Mesenteric fat pad (tissue), 1 donor: ENCODE measurements around the gene TNS3. TPM values are rescaled to one million over a fixed set of nuclear protein-coding genes. Genes with fewer than 3 reads are reported as not detected.
A peak's percentile ranks its signal among the peaks of the same experiment; 100 is the strongest.
"Not testable (repeated sequence)": the region's sequence is repeated elsewhere in the genome, so short reads cannot be mapped to it uniquely, and the experiment has no call there.

Experiments used
- DNase-seq: peaks from one replicate; pipeline ENCODE4 v3.0.0-alpha.2; 2020; ENCODE audit warnings: low spot score
- total RNA-seq: library from RNA; stranded (reverse); fragmentation: NEBNext Ultra II Directional; extraction: Animal tissue kit (Norgen Biotek cat#: 25700); gene quantifications from one replicate; pipeline ENCODE4 v1.2.1, GENCODE V29; 2021
- donor health status: DM: yes; HTN: yes; CAD: no.

TNS3 gene
- total RNA-seq, 1 donor from 2014 or later = 152 TPM

DNA sequence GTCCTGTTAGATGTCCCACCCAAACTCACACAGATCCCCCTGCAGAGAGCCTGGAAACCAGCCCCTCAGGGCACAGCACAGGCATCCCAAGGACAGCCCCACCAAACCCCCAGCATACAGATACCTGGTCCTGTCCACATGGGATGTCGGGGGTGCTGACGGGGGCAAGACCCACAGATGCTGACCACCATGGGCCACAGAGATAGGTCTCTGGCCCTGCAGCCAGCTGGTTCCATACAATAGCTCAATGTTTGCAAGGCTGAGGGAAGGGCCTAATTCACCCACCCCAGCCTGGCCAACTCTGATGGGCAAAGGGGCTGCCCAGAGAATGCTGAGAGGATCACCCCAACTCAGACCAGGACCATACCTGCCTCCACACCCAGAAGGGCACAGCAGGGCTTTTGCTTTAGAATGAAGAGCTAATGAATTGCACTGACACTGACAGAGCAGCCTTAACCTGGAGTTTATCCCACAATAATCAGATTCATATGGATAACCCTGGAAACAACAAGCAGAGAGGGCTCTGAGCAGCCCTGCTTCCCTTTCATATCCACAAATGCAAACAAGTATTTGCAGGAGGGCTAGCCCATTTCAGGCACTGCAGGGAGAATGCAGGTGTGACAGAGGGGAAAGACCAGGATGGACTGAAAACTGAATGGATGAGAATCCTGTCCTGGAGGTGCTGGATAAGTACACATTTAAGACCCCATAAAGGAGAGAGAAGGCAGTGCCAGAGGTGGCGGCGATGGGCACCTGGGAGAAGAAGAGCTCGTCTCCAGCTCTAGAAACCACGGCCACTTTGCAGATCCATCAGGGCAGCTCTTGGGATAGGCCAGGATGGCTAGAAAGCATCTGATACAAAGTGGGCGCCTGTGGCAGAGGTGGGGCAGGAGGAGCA, 126.7 kb downstream of the TNS3 start:
- DNase-seq = peak; percentile 67

DNA sequence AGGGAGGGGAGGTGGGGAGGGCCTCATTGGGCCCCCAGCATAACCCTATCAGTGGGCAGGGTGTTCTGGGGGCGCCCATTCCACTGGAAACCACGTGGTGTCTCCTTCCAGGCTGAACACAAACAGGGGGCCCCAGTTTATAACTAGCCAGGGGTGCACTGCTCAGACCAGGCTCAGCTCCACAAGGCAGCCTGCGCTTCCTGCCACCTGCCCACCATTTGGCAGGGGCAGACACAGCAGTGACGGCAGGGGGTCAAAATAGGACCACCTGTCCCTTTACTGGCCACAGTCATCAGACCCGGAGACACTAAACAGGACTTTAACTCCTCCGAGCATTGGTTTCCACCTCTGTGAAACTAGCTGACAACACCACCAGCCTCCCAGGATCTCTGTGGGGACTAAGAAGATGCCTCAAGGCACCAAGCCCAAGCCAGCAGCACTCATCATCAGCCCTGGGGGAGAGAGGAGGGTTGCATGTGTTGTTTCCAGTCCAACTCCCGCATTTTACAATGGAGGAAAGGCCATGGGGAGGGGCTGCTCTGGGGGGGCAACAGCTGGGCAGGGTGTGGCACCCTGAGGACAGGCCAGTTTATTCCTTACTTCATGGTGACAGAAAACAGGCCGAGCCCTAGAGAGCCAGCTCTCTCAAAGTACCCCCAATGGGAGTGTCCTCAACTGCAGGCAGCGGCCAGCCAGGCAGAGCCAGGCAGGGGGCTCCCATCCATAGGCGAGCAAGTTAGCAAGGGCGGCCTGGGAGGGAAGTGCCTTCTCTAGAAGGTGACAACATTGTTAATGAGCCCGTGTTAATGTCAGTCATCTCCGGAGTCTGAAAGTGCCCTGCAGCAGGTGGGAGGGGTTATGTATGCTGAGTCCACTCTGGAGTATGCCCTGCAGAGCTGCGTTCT, 127.6 kb downstream of the TNS3 start:
- DNase-seq = peak; percentile 88

DNA sequence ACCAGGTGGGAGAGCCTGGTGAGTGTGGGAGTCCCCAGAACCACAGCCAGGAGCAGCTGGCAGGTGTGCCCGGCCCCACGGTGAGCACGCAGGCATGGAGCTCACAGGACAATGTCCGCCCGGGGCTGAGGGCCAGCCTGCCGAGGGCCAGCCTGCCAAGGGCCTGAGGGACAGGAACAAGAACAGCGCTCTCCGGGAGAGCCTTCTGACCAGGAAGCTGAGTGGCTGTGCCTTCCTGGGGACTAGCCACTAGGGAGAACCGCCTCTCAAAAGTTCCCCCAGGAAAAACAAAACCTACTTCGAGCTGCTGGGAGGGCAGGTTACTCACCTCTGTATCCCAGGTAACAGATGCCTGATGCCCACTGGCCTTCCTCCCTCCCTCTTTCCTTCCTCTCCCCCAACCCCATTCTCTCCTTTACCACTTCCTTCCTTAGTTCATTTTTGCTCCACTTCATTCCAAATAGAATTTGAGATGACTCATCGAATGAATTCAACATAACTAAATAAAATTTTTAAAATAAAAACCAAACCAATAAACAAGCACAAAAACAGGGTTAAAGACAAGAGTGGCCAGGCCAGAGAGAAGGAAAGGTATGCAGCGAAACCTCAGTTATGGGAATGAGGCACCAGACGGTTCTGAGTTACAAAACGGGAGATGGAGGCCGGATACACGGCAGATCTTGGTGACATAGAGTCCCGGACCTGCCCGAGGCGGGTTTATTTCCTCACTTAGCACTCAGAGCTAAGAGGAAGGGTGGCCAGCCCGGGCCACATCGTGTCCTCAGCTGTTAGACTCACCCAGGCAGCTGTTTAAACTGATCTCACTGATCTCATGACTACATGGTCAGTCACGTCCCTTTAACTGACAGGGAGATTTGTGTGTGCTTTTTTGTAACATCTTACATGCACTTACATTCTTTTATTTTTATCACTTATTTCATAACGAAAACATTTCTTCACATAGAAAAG, 128.5 kb downstream of the TNS3 start:
- DNase-seq = peak; percentile 90

DNA sequence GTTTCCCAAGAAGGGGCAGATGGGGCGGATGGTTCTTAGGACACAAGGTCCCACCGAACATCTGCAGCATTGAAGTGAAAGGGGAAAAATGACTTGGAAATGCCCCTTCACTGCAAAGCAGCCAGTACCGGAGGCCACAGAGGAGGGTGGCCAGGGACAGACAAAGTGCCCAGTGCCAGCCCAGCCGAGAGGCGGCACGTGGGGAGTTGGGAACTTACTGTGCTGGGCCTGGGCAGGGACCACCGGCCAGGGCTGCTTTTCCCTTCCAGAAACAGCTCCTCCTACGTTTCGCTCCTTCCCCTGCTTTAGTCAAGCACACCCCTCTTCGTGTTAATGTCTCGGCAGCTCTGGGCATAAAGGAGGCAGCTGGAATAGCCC, 129.2 kb downstream of the TNS3 start:
- DNase-seq = no peak

DNA sequence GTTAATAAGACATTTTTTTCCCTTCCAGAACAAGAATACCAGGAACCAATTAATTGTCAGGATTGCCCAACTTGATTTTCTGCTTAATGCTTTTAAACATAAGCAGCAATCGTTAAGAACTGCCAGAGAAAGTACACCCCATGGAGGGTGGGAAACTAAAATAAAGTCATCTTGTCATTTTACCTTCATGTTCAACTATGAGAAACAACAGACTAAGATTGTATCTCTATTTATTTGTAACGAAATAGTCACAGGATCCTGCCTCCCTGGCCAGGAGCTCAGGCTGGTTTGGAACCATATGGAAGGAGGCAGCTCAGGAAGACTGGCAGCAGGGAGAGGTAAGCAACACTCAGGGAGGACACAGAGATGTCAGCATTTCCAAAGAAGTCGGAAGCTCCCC, 129.6 kb downstream of the TNS3 start:
- DNase-seq = no peak

DNA sequence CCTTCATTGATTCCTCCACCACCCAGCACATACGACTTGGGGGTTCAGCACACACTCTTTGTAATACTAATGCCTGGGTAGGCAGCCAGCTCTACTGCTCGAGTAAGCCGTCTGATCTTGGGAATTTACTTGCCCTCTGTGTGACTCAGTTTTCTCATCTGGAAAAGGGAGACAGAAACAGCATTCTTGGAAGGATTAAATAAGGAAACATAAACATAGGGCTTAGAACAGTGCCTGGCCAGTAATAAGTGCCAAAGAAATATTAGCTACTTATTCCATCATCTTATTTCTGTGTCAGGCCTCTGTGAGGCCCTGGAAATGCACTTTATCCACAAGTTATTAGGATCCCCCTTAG, 130.1 kb downstream of the TNS3 start:
- DNase-seq = no peak

DNA sequence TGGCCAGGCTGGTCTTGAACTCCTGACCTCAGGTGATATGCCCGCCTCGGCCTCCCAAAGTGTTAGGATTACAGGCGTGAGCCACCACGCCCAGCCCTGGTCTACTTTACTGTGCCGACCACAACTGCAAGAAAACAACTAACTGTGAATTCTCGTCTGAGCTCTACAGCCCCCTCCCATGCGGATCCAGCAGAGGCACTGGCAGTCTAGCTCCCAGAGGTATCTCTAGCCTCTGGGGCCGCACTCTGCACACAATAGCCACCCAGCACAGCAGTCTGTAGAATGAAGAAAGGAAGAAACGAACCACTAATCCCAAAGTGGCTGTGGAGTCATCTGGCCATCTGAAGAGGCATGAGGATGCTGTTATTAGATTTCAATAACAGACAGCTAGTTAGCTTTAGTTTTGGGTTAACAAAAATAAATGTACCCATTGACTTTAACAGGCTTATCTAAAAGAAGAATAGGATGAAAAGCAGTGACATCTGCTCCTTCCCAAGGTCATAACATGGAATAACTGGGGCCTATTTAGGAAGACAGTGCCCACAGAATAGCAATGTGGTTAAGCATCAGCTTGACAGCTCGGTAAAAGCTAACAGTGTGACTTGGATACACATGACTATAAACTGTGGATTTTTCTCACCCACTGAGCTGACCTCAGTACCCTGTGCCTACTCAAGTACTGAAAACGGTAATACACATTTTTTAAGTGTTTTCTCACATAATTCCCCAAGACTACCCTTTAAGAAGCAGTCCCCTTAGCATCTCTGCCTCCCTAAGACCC, 131.9 kb downstream of the TNS3 start:
- no peak for DNase-seq

GRCh38 chr7:47448971-47449370, 132.9 kb downstream of the TNS3 start:
- no peak for DNase-seq

- DNase-seq = no peak
These were observed 134.1 kb downstream of the TNS3 start for GRCh38 chr7:47447621-47448349.

DNA sequence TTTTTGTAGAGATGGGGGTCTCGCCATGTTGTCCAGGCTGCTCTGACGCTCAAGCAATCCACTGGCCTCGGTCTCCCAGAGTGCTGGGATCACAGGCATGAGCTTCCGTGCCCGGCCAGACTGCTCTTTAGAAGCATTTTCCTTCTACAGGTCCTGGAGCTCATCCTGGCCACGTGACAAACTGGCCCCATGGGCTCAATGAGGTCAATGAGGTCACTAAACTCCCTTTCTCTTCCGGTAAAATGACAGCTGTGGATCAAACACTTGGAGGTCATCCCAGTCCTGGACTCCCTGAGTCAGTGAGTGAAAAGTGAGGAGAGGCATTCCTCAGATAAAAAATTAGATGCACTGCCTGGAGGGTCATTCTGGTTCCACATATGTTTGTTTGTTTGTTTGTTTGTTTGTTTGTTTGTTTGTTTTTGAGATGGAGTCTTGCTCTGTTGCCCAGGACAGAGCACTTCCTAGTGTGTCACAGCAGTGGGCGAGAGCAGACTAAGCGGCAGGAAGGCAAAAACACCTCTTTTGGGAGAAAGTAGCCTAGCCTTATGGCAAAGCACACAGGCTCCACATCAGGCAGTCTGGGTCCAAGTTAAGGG, 134.9 kb downstream of the TNS3 start:
- no peak for DNase-seq

- no peak for DNase-seq
These were observed 137.4 kb downstream of the TNS3 start for GRCh38 chr7:47444376-47445098.

- DNase-seq = no peak
These were observed 138.9 kb downstream of the TNS3 start for GRCh38 chr7:47443049-47443448.

- DNase-seq = no peak
These were observed 139.4 kb downstream of the TNS3 start for GRCh38 chr7:47442605-47442865.

- no peak for DNase-seq
These were observed 139.9 kb downstream of the TNS3 start for GRCh38 chr7:47441796-47442604.

DNA sequence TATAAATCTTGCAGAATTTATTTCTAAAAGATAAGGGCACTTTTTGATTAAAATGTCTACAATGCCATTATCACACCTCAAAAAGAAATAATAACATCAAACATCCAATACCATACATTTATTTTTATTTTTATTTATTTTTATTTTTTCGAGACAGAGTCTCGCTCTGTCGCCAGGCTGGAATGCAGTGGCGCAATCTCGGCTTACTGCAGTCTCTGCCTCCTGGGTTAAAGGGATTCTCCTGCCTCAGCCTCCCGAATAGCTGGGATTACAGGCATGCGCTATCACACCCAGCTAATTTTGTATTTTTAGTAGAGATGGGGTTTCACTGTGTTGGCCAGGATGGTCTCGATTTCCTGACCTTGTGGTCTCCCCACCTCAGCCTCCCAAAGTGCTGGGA, 140.9 kb downstream of the TNS3 start:
- DNase-seq = not testable (repeated sequence)

DNA sequence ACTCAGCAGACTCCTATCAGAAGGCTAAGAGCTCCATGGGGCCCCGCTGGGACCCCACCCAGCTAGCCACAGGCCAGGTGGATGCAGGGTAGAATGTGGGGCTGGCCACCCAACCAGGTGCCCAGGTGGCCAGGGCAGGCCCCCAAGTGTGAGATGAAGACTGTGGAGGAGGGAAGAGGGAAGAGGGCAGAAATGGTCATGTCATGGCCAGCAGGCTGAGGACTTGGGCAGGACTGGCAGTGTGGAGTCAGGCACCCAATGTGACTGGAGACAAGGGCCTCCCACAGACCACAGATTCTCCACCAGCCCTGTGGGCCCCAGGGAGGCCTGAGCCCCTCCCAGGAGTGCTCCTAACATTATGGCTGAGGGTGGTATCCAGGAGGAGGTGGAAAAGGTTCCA, 141.6 kb downstream of the TNS3 start:
- no peak for DNase-seq

DNA sequence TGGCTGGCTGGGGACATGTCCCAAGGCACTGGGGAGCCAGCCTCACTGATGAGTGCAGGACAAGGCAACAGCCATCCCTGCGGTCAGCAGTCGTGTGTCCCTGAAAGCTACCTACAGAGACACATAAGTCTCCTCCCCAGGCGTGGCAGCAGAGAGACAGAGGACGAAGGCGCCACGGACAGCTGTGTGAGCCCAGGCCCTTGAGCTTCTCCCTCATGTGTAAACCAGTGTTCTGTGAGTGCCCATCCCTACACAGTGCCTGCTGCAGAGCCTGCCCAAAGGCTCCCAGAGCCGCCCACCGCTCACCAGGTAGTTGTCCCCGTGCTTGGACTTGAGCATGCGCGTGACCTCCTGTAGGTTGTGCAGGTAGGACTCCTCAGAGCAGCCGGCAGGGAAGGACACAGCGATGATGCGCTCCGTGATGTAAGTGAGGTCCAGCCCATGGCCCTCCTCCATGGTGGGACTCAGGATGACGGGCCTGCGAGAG, 142.7 kb downstream of the TNS3 start:
- no peak for DNase-seq
